ENCODE measurements around the gene SOCS3. TPM values are rescaled to one million over a fixed set of nuclear protein-coding genes. Genes with fewer than 3 reads are reported as not detected.

SOCS3 gene
- total and polyA plus RNA-seq, 10 donors = 10.7 to 164 (median 62.1) TPM

DNA sequence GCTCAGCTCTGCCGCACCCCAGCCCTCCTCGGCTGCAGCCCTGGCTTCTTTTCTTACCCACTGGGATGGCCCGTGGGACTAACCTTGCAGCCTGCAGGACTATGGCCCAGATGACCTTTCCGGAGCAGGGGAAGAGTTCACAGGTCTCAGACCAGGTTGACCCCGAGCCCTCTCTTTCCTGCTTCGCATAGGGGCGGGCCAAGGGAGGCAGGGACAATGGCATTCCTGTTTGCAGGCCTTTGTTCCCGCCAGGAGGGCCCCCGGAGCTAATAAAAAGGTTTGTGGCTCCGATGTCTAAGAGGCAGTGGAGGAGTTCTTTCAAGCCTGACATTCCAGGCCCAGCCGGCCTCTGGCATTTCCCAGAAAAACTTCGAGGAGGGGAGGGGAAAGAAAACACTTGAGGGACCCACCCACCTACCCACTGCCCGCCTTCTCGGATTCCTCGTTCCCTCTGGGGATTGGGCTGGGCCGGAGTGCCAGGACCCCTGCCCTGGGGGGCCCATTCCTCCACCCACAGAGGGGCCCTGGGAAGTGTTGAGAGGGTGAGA, 5.8 kb upstream of the SOCS3 start:
- Histone ChIP-seq H3K9me3 (no peaks in the 10 kb centered on the region), H3K36me3 (no peaks in the 10 kb centered on the region), H3K27ac (peak overlapping the region in 7 of 8 donors; percentile 36 to 65 (median 53)), H3K4me3 (no peak overlapping the region), H3K27me3 (replicated peaks in 1 of 7) (peaks cover 0 to 44% (median 5%) of the 10 kb centered on the region in 7 donors), H3K4me1 (peaks cover 6 to 39% (median 24%) of the 10 kb centered on the region in 6 donors)
- TF ChIP-seq POLR2AphosphoS5 (IDR thresholded peaks at IDR 0.05) (peak in 2 of 3 donors; percentile 19 to 21), POLR2A (IDR thresholded peaks at IDR 0.05) (no peak)
- whole genome bisulfite sequencing, 5 donors = 56 to 90% (median 72%) methylated on average over 16 of the region's 16 CpGs
- intact Hi-C loops (cut with DNase I; ENCODE audit: low total_unique reads) = no loop called here
- DNase-seq = no peak

DNA sequence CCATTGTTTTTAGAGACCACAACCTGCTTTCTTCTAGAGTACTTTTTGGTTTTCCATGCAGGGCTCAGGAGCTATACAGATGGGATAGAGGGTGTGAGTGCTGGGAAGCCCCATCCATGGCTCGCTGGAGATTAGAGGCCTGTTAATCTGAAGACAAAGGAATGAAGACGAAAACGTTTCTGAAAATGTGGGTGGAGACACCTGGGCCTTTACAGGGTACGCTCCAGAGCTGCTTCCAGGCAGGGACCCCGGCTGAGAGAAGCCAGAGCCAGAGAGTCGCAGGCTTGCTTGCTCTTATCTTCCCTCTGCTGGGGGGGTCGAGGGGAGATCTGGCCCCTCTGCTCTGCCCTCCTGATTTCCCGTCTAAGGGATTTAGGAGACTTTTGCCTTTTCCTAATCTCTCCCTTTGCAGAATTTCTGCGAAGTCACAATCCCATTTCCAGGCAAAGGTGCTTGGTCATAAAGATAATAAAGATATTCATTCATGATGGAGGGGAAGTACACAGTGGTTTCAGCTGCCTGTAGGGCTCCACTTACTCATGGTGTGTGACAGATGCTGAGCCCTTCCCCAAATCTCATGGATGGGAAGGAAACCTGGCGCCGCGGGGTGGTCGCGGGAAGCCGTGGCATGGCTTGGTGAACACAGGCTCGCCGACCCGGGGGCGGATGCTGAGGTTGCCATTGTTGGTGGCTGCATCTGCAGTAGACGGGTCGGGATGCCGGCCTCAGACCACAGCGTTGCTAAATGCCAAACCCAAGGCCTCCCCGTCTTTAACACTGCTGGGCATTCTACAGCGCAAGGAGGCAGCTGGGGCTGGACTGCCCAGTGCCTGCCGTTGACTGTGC, 4.8 kb upstream of the SOCS3 start:
- Histone ChIP-seq H3K36me3 (no peaks in the 10 kb centered on the region), H3K4me1 (peaks cover 6 to 44% (median 31%) of the 10 kb centered on the region in 6 donors), H3K27ac (peak overlapping the region in 5 of 8 donors; percentile 22 to 65 (median 53)), H3K9me3 (no peaks in the 10 kb centered on the region), H3K4me3 (no peak overlapping the region), H3K27me3 (replicated peaks in 1 of 7) (peaks cover 0 to 47% (median 5%) of the 10 kb centered on the region in 7 donors)
- TF ChIP-seq POLR2A (IDR thresholded peaks at IDR 0.05) (no peak), POLR2AphosphoS5 (IDR thresholded peaks at IDR 0.05) (peak in 1 of 3 donors; percentile 42)
- intact Hi-C loops (cut with DNase I; ENCODE audit: low total_unique reads) = loop anchor here (5.0 kb wide), 1 partner anchor 53 kb away; no protein-coding TSS in a partner anchor
- WGBS, 5 donors = 39 to 50% (median 42%) methylated on average over 13 to 26 of the region's 26 CpGs
- no peak for DNase-seq

- H3K27me3 ChIP-seq (replicated peaks in 1 of 7) = peaks cover 0 to 48% (median 5%) of the 10 kb centered on the region in 7 donors
- H3K4me1 ChIP-seq = peaks cover 14 to 64% (median 50%) of the 10 kb centered on the region in 6 donors
- WGBS, 5 donors = 92 to 97% (median 93%) methylated on average over 6 to 7 of the region's 7 CpGs
These were observed 2.8 kb upstream of the SOCS3 start for GRCh38 chr17:78362671-78363070.

DNA sequence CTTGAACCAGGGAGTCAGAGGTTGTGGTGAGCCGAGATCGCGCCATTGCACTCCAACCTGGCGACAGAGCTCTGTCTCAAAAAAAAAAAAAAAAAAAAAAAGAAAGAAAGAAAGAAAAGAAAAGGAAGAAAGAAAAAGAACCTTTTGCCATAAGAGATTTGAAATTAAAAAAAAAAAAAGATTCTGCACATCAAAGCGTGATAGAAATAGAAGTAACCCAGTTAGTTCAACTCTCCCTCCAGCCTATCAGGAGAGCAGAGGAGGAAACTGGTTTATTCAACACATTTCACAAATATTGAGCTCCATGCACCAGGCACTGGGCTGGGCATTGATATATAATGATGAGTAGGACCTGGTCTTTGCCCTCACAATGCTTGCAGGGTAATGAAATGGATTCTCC, 2.4 kb upstream of the SOCS3 start:
- H3K9me3 ChIP-seq = no peaks in the 10 kb centered on the region
- H3K27ac ChIP-seq = no peak overlapping the region
- peaks cover 0 to 19% (median 18%) of the 10 kb centered on the region in 6 donors for H3K36me3 ChIP-seq
- peaks cover 0 to 48% (median 5%) of the 10 kb centered on the region in 7 donors for H3K27me3 ChIP-seq (replicated peaks in 1 of 7)
- TF ChIP-seq POLR2A (IDR thresholded peaks at IDR 0.05) (no peak), POLR2AphosphoS5 (IDR thresholded peaks at IDR 0.05) (no peak), CTCF (IDR thresholded peaks at IDR 0.05 in 8 of 11, conservative IDR thresholded peaks at IDR 0.05 in 3 of 11) (no peak)
- no peak for DNase-seq
- H3K4me1 ChIP-seq = peaks cover 18 to 69% (median 55%) of the 10 kb centered on the region in 6 donors
- intact Hi-C loops (cut with DNase I; ENCODE audit: low total_unique reads) = loop anchor here (5.0 kb wide), 1 partner anchor 55 kb away; no protein-coding TSS in a partner anchor
- H3K4me3 ChIP-seq = no peak overlapping the region
- 93 to 98% (median 96%) methylated on average over 5 of the region's 5 CpGs for WGBS, 5 donors

More at GRCh38 chr17:78362671-78363070, 2.8 kb upstream of the SOCS3 start:
- peaks cover 0 to 15% (median 13%) of the 10 kb centered on the region in 6 donors for H3K36me3 ChIP-seq
- no peak overlapping the region for H3K4me3 ChIP-seq
- H3K27ac ChIP-seq = no peak overlapping the region
- H3K9me3 ChIP-seq = no peaks in the 10 kb centered on the region
- DNase-seq = no peak
- intact Hi-C loops (cut with DNase I; ENCODE audit: low total_unique reads) = loop anchor here (5.0 kb wide), 1 partner anchor 55 kb away; no protein-coding TSS in a partner anchor
- TF ChIP-seq POLR2A (IDR thresholded peaks at IDR 0.05) (no peak), CTCF (IDR thresholded peaks at IDR 0.05 in 8 of 11, conservative IDR thresholded peaks at IDR 0.05 in 3 of 11) (peak in 1 of 11 experiments; percentile 13), POLR2AphosphoS5 (IDR thresholded peaks at IDR 0.05) (no peak)
